GM12801 (cell line): Measurements from ENCODE around the gene GGTLC3.
"Not testable (repeated sequence)": the region's sequence is repeated elsewhere in the genome, so short reads cannot be mapped to it uniquely, and the experiment has no call there.

Experiments used
- TF ChIP-seq, protein P1 (sequence below): IDR thresholded peaks from one replicate; pipeline ENCODE4 v1.5.1; 2011; ENCODE audit warnings: control low read depth; ENCODE audit not compliant: insufficient read length; ENCODE audit errors: extremely low read depth

The GGTLC3 gene

GRCh38 chr22:18518061-18518460, at the start of gene GGTLC3:
TSS of gene GGTLC3 (minus strand) at chr22:18518161. CDS start at chr22:18517897, 264 bp downstream.
- TF ChIP-seq, protein P1, sequence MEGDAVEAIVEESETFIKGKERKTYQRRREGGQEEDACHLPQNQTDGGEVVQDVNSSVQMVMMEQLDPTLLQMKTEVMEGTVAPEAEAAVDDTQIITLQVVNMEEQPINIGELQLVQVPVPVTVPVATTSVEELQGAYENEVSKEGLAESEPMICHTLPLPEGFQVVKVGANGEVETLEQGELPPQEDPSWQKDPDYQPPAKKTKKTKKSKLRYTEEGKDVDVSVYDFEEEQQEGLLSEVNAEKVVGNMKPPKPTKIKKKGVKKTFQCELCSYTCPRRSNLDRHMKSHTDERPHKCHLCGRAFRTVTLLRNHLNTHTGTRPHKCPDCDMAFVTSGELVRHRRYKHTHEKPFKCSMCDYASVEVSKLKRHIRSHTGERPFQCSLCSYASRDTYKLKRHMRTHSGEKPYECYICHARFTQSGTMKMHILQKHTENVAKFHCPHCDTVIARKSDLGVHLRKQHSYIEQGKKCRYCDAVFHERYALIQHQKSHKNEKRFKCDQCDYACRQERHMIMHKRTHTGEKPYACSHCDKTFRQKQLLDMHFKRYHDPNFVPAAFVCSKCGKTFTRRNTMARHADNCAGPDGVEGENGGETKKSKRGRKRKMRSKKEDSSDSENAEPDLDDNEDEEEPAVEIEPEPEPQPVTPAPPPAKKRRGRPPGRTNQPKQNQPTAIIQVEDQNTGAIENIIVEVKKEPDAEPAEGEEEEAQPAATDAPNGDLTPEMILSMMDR = not testable (repeated sequence)

- TF ChIP-seq, protein P1 = not testable (repeated sequence)
Measured at GRCh38 chr22:18527752-18528596, 10.0 kb upstream of the GGTLC3 start, which contains the start of gene TMEM191B. TSS of gene TMEM191B (plus strand) at chr22:18527802. CDS start at chr22:18527981, 179 bp downstream.
